HG03432 (cell line): ENCODE results near the gene OR13J1.
"Not testable (repeated sequence)": the region's sequence is repeated elsewhere in the genome, so short reads cannot be mapped to it uniquely, and the experiment has no call there.

ENCODE experiments used
- ATAC-seq: cut with Tn5 transposase; IDR thresholded peaks from one replicate; pipeline ENCODE4 v1.9.1; 2021; ENCODE audit warnings: mild to moderate bottlenecking, moderate library complexity; ENCODE audit not compliant: unreplicated experiment

Gene OR13J1

DNA sequence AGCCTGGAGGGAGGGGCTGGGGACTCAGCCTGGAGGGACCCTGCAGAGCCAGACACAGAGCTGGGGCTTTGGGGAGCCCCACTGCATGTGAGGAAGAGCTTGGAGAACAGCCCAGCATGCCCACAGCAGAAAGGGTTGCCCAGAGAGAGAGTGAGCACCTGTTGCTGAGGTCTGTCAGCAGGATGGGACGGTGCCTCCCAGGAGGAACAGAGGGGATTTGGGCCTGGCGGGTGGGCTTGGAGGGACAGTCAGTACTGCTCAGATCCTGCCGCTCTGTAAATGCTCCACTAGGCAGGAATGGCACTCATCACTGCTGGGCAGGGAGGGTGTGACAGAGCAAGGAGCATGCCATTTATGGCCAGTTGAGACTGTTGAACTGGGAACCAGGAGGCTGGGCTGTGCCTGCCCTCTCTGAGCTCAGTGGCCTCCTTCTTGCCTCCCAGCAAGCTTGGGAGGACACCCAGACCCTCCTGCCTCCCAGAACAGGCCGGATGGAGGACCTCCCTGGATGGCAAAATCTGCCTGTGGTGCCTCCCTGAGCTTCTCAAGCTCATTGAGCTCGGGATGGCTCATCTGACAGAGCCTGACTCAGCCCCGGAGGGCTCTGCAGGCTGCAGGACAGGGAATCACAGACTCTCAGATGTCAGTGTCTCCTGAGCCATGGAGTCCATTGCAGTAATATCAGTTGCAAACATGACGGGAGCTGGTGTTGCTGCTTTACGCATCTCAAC is 35.0 kb upstream of the OR13J1 start:
- ATAC-seq, result no peak

DNA sequence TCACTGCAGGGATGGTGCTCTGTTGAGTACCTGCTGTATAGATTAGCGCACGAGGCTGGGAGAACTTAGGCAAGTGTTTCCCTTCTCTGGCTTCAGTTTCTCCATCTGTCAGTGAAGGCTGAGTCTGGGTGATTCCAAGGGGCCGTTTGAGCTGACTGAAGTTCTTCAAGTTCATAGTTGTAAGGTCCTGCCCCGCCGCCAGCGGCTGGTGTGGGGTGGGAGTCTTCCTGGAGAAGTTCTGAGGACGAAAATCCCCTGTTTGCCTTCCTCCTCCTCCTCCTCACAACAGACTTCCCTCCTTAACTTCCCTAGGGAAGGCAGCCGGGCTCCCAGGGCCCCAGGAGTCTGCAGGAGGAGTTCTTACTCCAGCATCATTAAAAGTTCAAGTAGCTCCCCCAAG is 34.1 kb upstream of the OR13J1 start:
- no peak for ATAC-seq

DNA sequence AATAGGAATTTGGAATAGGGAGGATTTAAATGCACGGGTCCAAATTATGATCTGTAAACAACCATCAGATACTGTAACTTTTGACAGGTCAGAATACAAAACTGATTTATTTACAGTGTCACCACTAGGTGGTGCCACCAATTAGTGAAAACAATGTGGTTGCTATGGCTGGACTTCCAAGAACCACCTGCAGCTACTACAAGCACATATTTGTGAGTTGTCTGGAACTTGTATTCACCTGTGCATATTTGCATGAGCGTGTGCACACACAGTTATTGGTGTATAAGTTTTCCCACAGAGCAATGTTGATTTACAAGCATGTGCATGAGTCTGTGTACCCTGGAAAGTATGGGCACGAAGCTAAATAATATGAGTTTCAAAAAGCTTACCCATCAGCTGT is 32.8 kb upstream of the OR13J1 start:
- no peak for ATAC-seq

DNA sequence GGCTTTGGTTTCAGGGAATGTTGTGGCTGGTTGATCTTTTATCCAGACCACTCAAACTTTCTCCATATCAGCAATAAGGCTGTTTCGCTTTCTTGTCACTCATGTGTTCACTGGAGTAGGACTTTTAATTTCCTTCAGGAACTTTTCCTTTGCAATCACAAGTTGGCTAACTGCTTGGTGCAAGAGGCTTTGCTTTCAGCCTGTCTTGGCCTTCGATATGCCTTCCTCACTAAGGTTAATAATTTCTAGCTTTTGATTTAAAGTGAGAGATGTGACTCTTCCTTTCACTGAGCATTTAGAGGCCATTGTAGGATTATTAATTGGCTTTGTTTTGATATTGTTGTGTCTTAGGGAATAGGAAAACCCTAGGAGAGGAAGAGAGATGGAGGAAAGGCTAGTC is 28.8 kb upstream of the OR13J1 start:
- no peak for ATAC-seq

DNA sequence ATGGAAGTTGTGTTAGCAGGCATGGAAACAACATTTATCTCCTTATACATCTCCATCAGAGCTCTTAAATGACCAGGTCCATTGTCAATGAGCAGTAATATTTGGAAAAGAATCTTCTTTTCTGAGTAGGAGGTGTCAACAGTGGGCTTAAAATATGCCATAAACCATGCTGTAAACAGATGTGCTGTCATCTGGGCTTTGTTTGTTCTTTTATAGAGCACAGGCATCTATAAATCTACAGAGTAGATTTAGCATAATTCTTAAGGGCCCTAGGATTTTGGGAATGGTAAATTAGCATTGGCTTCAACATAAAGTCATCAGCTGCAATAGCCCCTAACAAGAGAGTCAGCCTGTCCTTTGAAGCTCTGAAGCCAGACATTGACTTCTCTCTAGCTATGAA is 28.1 kb upstream of the OR13J1 start:
- no peak for ATAC-seq

DNA sequence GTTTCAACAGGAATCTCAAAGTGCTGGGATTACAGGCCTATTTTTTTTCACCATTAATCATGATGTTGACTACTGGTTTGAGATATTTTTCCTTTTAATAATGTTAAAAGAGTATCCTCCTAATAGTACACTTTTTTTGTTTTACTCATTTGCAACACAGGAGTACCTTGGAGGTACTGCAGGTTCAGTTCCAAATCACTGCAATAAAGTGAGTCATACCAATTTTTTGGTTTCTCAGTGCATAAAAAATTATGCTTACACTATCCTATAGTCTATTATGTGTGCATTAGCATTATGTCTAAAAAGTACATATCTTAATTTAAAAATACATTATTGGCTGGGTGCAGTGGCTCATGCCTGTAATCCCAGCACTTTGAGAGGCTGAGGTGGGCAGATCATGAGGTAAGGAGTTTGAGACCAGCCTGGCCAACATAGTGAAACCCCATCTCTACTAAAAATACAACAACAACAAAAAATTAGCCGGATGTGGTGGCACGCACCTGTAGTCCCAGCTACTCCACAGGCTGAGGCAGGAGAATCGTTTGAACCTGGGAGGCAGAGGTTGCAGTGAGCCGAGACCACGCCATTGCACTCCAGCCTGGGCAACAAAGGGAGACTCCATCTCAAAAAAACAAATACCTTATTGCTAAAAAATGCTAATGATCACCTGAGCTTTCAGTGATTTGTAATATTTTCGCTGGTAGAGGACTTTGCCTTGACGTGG is 27.3 kb upstream of the OR13J1 start:
- not testable (repeated sequence) for ATAC-seq

DNA sequence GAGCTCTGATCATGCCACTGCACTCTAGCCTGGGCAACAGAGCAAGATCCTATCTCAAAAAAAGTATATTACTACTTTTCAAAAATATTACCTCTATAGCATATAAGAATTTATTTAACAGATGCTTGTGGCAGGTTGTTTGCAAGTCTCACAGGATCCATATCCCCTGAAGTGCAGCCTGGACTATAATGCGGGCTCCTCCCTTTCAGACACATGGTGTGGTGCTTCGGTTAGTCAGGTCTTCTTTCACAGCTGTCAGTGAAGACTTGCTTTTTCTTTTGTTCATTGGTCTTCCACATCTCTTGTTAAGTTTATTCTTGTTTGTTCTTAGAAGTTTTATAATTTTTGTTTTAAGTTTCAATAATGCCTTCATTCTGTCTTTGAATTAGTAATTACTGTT is 26.4 kb upstream of the OR13J1 start:
- no peak for ATAC-seq

DNA sequence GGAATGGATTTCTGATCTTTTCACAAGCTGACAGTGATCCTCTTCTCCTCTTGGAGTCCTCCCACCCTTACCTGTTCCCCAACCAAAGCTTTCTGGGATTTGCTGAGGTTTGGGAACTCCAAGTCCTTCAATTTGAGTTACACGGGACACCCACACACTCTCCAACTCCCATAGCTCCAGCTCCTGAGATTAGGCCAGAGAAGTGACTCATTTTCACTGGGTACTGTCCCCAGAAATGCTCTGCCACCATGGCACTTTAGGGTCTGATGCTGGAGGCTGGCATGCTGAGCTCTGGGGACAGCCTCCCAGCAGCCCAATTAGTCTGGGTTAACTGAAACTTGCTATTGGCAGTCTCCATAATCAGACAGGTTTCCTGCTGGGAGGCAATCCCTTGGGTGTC is 21.9 kb upstream of the OR13J1 start:
- no peak for ATAC-seq

DNA sequence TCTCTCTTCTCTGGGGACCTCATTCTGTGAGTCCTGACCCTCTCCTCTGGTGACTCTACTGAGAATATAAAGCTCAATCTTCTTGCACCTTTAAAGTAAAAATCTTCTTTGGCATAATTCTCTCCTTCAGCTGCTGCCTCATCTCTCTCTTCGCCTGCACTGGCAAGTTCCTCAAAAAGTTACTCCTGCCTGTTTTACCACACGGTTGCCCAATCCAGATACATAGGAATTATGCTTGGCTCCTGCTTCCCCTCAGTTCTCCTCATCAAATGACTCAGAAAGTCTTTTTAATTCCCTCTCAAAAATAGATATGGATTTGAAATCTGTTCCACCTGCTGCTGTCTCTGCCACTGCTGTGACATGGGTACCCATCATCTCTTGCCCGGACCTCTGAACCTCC is 21.4 kb upstream of the OR13J1 start:
- ATAC-seq, result no peak

DNA sequence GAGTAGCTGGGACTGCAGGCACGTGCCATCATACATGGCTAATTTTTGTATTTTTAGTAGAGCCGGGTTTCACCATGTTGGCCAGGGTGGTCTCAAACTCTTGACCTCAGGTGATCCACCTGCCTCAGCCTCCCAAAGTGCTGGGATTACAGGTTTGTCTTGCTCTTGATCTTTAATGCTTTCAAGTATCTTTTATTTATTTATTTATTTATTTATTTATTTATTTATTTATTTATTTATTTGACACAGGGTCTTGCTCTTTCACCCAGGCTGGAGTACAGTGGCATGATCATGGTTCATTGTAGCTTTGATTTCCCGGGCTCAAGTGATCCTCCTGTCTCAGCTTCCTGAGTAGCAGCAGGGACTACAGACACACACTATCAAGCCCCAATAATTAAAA is 14.7 kb upstream of the OR13J1 start:
- not testable (repeated sequence) for ATAC-seq

DNA sequence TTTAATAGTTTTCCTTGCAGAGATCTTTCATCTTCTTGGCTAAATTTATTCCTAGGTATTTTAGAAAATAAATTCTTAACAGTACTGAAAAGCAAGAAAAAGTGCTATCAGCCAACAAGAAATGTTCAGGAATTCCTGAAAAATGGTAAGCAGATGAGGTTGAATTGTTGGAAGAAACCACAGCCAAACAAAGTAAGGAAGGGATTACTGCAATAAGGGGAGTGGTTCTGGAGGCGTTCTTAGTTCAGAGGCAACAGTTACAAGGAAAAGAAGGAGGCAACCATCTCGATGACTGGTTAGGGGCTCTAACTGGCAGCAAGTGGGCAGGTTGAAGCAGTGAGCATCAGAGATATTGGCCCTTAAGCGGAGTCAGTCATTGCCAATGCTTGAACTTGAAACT is 12.8 kb upstream of the OR13J1 start:
- ATAC-seq, result no peak

DNA sequence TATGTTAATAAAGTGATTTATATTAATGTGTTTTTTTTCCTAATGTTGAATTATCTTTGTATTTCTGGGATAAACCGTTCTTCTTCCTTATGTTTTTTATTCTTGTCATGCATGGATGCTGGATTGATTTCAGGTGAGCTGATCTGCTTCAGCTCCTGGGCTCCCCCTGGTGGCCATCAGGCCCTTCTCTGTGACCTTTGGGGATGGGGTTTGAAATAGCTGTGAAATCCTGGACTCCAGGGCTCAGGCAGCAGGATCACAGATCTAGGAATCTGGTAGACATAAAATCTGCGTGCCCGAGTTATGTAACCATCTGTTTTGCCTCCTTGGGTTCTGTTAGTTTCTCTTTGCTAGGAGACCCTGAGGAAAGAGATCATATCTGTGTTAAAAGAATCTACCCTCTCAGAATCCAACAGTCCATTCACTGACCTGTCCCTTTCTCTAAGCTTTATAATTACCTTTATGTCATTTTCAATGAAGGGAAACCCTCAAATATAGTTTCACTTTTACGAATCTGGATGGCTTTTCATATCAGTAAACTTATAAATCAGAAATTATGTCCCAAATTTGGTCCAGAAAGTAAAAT is 12.2 kb upstream of the OR13J1 start:
- ATAC-seq, result no peak

DNA sequence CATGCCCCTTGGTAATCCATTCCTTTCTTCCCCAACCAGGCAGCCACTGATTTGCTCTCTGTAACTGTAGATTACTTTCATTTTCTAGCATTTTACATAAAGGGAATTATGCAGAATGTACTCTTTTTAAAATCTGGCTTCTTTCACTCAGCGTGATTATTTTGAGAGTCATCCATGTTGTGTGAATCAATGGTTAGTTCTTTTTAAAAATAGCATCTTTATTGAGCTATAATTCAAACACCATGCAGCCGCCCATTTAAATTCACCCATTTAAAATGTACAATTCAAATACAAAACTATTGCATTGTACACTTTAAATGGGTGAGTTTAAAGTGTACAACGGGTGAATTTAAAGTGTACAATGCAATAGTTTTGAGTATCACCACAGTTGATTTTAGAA is 2.3 kb upstream of the OR13J1 start:
- no peak for ATAC-seq

DNA sequence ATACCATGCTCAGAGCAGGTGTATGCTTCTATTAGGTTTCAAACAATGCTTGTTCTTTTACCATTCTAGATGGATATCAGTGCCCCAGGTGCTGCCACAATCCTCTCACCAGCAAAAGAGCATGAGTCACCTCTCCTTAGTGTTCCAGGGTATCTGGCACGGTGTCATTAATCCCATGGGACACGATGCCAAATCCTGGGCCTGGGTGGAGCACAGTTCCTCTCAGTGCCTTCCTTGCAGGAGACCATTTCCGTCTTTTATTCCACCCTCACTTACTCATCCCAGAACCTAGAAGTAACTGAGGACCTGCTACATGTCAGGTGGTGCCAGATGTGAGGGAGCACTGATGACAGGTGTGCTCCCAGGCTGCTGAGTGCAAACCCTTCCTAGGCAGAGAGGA is 1.3 kb upstream of the OR13J1 start:
- no peak for ATAC-seq

DNA sequence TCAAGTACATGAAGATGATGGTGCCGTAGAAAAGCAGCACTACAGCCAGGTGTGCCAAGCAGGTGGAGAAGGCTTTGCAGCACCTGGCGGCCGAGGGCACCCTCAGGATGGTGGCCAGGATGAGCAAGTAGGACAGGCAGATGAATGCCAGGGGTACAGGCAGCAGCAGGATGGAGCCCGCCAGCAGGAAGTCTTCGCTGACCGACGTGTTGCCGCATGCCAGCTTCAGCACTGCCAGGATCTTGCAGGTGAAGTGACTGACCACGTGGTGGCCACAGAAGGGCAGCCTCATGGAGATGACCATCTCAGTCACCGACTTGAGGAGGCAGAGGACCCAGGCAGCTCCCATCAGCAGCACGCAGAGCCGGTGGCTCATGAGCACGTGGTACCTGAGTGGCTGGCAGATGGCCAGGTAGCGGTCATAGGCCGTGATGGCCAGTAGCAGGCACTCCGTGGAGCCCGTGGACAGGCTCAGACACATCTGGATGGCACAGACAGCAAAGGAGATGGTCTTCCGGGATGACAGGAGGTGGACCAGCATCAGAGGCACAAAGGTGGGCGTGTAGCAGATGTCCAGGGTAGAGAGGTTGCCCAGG is 482 bp downstream of the OR13J1 start:
- ATAC-seq, result no peak

DNA sequence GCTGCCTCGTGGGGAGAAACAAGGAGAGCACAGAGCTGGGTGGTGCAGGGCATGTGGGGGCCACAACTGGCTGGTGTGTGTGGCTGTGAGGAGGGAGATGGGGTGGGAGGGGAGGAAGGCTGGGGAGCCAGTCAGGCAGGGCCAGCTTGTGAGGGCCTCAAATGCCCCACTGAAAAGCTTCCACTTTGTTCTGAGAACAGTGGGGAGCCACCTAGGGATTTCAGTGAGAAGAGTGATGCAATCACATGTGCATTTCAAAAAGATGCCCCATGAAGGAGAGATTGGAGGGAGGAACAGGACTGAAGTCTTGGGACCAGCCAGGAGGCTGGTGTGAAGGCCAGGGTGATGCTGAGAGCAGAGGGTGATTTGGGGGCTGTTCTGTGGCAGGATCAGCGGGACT is 1.3 kb downstream of the OR13J1 start:
- ATAC-seq, result no peak

DNA sequence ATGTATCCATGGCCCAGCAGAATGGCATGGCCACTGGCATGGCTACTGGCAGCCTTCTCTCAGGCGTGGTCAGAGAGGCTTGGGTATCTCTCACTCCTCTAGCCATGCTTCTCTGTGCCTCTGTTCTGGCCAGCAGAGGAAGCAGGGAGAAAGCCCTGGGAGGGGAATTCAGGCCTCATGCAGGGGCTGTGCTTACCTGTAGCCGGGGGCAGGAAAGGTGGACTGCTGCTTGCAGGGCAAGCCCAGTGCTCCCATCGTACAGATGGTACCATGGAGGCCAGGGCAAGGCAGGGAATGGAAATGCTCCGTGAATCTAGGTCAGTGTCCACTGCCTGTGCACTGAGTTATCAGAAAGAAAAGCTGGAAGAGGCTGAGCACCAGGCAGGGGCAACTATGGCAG is 2.7 kb downstream of the OR13J1 start:
- ATAC-seq, result no peak

DNA sequence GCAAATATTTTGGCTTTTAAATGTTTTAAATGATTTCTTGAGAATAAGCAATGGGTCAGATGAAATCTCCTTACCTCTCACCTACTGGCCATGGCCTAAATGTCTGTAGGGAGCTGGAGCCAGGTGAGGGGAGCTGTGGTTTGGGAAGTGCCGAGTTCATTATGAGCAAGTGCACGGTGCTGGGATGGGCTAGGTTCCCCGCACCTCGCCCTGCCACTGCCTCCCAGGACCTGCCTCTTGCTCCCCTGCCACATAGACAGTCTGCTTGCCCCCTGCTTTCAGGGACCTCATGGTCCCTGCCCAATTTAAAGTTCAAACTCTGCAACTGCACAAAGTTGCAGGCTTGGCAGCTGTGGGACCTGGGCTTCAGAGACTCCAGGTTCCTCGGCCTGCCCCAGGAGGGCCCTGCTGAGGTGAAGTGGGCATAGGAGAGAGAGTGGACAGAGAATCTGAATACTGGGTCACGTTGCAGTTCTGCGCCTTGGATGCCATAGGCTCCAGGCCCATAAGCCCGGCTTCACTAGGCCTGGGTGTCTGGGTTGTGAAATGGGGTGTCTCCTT is 5.4 kb downstream of the OR13J1 start:
- no peak for ATAC-seq

DNA sequence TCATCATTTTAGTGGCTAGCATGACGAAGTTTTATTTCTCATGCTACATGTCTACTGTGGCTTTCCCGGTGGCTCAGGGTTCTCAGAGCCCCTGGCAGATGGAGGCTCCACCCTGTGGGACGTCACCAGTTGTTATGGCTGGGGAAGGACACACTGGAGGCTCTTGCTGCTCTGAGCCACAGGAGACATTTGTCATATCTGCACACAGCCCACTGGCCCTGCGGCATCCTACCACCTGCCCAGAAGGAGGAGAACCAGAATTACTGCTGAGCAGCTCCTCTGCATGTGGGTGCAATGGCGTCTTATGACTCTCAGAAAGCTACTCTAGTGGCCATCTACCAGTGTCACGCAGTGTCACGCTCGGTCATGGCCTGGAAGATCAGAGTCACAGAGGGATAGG is 6.6 kb downstream of the OR13J1 start:
- ATAC-seq, result no peak

DNA sequence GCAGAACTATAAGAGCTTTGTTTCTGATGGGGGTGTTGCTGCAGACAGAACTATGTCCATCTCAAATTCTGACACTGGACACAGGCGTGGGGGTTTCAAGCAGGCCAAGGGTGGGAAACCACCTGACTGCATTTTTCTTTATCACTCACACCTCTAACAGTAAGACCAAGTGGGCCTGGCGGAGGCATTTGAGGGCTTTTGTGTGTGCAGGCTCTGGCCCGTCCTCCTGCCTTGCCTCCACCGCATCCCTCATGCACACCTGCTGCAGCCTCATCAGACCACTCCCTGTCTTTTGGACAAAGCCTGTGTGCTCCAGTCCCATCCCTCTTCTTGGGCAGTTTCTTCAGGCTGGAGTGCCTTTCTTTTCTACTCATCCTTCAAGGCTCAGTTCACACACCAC is 7.9 kb downstream of the OR13J1 start:
- ATAC-seq, result no peak

DNA sequence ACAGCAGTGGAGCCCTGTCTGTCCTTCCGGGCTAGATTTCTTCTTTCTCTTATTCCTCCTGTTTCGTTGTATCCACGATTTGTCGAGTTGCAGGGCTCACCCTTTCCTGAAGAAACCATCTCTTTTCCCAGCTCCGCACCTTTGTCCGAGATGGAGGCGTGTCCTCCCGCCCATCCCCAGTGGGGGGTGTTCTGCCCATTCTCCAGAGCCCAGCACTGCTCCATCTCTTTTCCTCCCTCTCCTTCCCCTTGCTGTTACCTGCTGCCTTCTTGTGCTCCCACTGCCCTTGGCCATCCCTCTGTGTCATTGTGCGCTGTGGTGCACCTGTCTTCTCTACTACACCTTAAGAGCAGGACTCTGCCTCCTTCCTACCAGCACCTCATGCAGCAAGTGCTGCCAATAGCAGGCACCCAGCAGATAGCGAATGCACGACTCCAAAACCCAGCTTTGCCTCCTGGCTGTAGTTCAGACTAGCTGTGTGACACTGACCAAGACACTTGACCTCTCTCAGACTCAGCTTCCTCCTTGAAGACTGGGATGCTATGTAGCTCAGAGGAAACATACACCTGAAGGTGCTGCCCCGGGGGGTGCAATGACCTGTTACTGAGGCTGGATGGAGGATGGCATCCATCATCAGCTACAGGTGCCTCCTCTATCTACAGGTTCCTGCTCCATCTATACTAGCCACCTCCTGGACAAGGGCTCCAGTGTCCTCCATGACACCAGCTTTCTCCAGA is 8.9 kb downstream of the OR13J1 start:
- no peak for ATAC-seq
